H1 (cell line): ENCODE measurements around the gene ELMO2. TPM values are rescaled to one million over a fixed set of nuclear protein-coding genes. Genes with fewer than 3 reads are reported as not detected.

Experiments
- CTCF ChIA-PET: fragments of 300-600 bp; sonication (Branson Sonifier 250); formaldehyde crosslinking; loops from one replicate; lab custom pipeline; 2021; ENCODE audit not compliant: partially characterized antibody; lab: Charles Lee
- POLR2A ChIA-PET: fragments of 300-600 bp; sonication (Branson Sonifier 250); formaldehyde crosslinking; loops from one replicate; lab custom pipeline; 2021; ENCODE audit warnings: inconsistent platforms; ENCODE audit not compliant: partially characterized antibody; lab: Charles Lee
- DNase-seq, 2 experiments: peaks; one replicate each; pipeline versions ENCODE4 v3.0.0 to v3.0.0-alpha.2; 2010 to 2022; ENCODE audit warnings: low spot score in 2 of 2, low read depth in 1 of 2, mixed read lengths in 1 of 2
- FAIRE-seq: peaks from 2 replicates; lab custom pipeline; 2011; peaks lifted over from hg19 to GRCh38; lab: Jason Lieb, UNC
- H2AFZ ChIP-seq: 2 replicates; pipeline ENCODE4 v1.8.1; 2012; ENCODE audit warnings: low read length, inconsistent platforms
- H2AK5ac ChIP-seq: 2 replicates; pipeline ENCODE4 v1.6.1; 2013; ENCODE audit warnings: low read depth, low read length
- H2BK120ac ChIP-seq: replicated peaks from 2 replicates; pipeline ENCODE3; 2013; ENCODE audit warnings: low read depth, low read length, inconsistent platforms
- H2BK12ac ChIP-seq: 2 replicates; pipeline ENCODE4 v1.6.1; 2013; ENCODE audit warnings: low read depth, low read length
- H2BK15ac ChIP-seq: 2 replicates; pipeline ENCODE4 v1.6.1; 2013; ENCODE audit warnings: low read length
- H2BK20ac ChIP-seq: 2 replicates; pipeline ENCODE4 v1.6.1; 2013; ENCODE audit warnings: low read length
- H2BK5ac ChIP-seq: 2 replicates; pipeline ENCODE4 v1.6.1; 2013; ENCODE audit warnings: low read depth, low read length
- H3K14ac ChIP-seq: 2 replicates; pipeline ENCODE4 v1.6.1; 2013; ENCODE audit warnings: inconsistent platforms; ENCODE audit not compliant: insufficient read length
- H3K18ac ChIP-seq: 2 replicates; pipeline ENCODE4 v1.6.1; 2013; ENCODE audit warnings: low read length; ENCODE audit errors: extremely low read depth
- H3K23ac ChIP-seq: 2 replicates; pipeline ENCODE4 v1.6.1; 2013; ENCODE audit warnings: inconsistent platforms; ENCODE audit not compliant: insufficient read length
- H3K23me2 ChIP-seq: 2 replicates; pipeline ENCODE4 v1.6.1; 2013; ENCODE audit warnings: low read depth, low read length
- H3K27ac ChIP-seq: 2 replicates; pipeline ENCODE4 v1.6.1; 2011; ENCODE audit warnings: low read depth, low read length, inconsistent platforms
- H3K27me3 ChIP-seq, 4 experiments: replicated peaks in 1 of 4; 1 replicate in 1 of 4; 2 replicates in 3 of 4; pipeline versions ENCODE4 v1.6.1 to v1.8.1; 2011 to 2013; ENCODE audit warnings: low read length in 3 of 4, mild to moderate bottlenecking in 3 of 4, inconsistent platforms in 2 of 4, mixed read lengths in 2 of 4, moderate library complexity in 1 of 4; ENCODE audit not compliant: control insufficient read depth in 3 of 4, insufficient read depth in 3 of 4; ENCODE audit errors: extremely low read depth in 1 of 4
- H3K36me3 ChIP-seq, 4 experiments: 2 replicates each; pipeline versions ENCODE4 v1.6.1 to v1.8.1; 2011 to 2013; ENCODE audit warnings: mild to moderate bottlenecking in 4 of 4, low read length in 3 of 4, moderate library complexity in 2 of 4, control low read depth in 1 of 4, inconsistent platforms in 1 of 4; ENCODE audit not compliant: insufficient read depth in 4 of 4, control insufficient read depth in 2 of 4
- H3K4ac ChIP-seq: replicated peaks from 2 replicates; pipeline ENCODE3; 2013; ENCODE audit warnings: low read length, low read depth, mixed read lengths, inconsistent platforms; ENCODE audit not compliant: insufficient read length
- H3K4me1 ChIP-seq, 4 experiments: replicated peaks in 1 of 4; 1 replicate in 1 of 4; 2 replicates in 3 of 4; pipeline versions ENCODE4 v1.6.1 to v1.8.1; 2011 to 2013; ENCODE audit warnings: low read length in 3 of 4, inconsistent platforms in 2 of 4, mixed read lengths in 1 of 4; ENCODE audit not compliant: insufficient read depth in 4 of 4, control insufficient read depth in 3 of 4
- H3K4me2 ChIP-seq, 2 experiments: 2 replicates each; pipeline versions ENCODE4 v1.6.1 to v1.8.1; 2011 to 2013; ENCODE audit warnings: low read depth in 2 of 2, low read length in 2 of 2, control low read depth in 1 of 2, inconsistent platforms in 1 of 2, mild to moderate bottlenecking in 1 of 2; ENCODE audit not compliant: insufficient read depth in 1 of 2
- H3K4me3 ChIP-seq, 4 experiments: fragments of 200-600, 300-600 bp in 1 of 4; sonication (generic), shearing (Covaris generic), sonication (Bioruptor Twin) in 1 of 4; 2 replicates each; pipeline versions ENCODE4 v1.5.1 to v1.8.1; 2011 to 2016; ENCODE audit warnings: low read length in 4 of 4, low read depth in 3 of 4, control low read depth in 2 of 4, inconsistent platforms in 2 of 4, mild to moderate bottlenecking in 2 of 4, mixed read lengths in 1 of 4, moderate library complexity in 1 of 4; ENCODE audit not compliant: insufficient read depth in 2 of 4; ENCODE audit errors: extremely low read depth in 1 of 4
- H3K56ac ChIP-seq: replicated peaks from 2 replicates; pipeline ENCODE3; 2013; ENCODE audit warnings: low read depth, mild to moderate bottlenecking, mixed read lengths, low read length, inconsistent platforms; ENCODE audit not compliant: insufficient read length
- H3K79me1 ChIP-seq: 2 replicates; pipeline ENCODE4 v1.6.1; 2013; ENCODE audit warnings: low read depth, low read length, control low read depth
- H3K79me2 ChIP-seq, 2 experiments: 2 replicates each; pipeline versions ENCODE4 v1.6.1 to v1.8.1; 2012 to 2013; ENCODE audit warnings: low read length in 2 of 2, mild to moderate bottlenecking in 2 of 2, inconsistent platforms in 1 of 2; ENCODE audit not compliant: insufficient read depth in 2 of 2, control insufficient read depth in 1 of 2
- H3K9ac ChIP-seq, 4 experiments: replicated peaks in 1 of 4; 1 replicate in 1 of 4; 2 replicates in 3 of 4; pipeline versions ENCODE4 v1.6.1 to v1.8.1; 2011 to 2013; ENCODE audit warnings: low read depth in 3 of 4, low read length in 3 of 4, control low read depth in 2 of 4, mild to moderate bottlenecking in 2 of 4, moderate library complexity in 2 of 4, inconsistent platforms in 1 of 4; ENCODE audit errors: extremely low read depth in 1 of 4
- H3K9me3 ChIP-seq, 2 experiments: 2 replicates each; pipeline versions ENCODE4 v1.6.1 to v1.8.1; 2012 to 2013; ENCODE audit warnings: mild to moderate bottlenecking in 2 of 2, moderate library complexity in 2 of 2, control low read depth in 1 of 2, inconsistent platforms in 1 of 2, low read depth in 1 of 2, low read length in 1 of 2, mixed read lengths in 1 of 2; ENCODE audit not compliant: insufficient read depth in 2 of 2
- H4K20me1 ChIP-seq, 2 experiments: replicated peaks in 1 of 2; 2 replicates each; pipeline versions ENCODE3 to v1.8.1; 2011 to 2013; ENCODE audit warnings: inconsistent platforms in 2 of 2, low read length in 2 of 2, mild to moderate bottlenecking in 1 of 2; ENCODE audit not compliant: insufficient read depth in 2 of 2, control insufficient read depth in 1 of 2
- H4K5ac ChIP-seq: 2 replicates; pipeline ENCODE4 v1.6.1; 2013; ENCODE audit warnings: low read length, low read depth, mixed read lengths, inconsistent platforms; ENCODE audit not compliant: insufficient read length
- H4K8ac ChIP-seq: 2 replicates; pipeline ENCODE4 v1.8.0; 2013; ENCODE audit warnings: mild to moderate bottlenecking, moderate library complexity, low read length, inconsistent platforms; ENCODE audit not compliant: insufficient read depth; ENCODE audit errors: extremely low read depth
- H4K91ac ChIP-seq: replicated peaks from 2 replicates; pipeline ENCODE3; 2013; ENCODE audit warnings: low read length, mixed read lengths, inconsistent platforms; ENCODE audit not compliant: insufficient read length
- ASH2L ChIP-seq: fragments of 200-600, 300-600 bp; sonication (generic); IDR thresholded peaks from one replicate; pipeline ENCODE4 v1.7.1; 2017; ENCODE audit warnings: low read length
- BACH1 ChIP-seq: IDR thresholded peaks from 2 replicates; pipeline ENCODE4 v1.6.1; 2012; ENCODE audit warnings: low read length, improper control_type of control experiment
- FOSL1 ChIP-seq: IDR thresholded peaks from 2 replicates; pipeline ENCODE4 v1.6.1; 2011; ENCODE audit warnings: mild to moderate bottlenecking, low read depth, low read length, moderate library complexity; ENCODE audit not compliant: insufficient read depth
- GABPA ChIP-seq: IDR thresholded peaks from 2 replicates; pipeline ENCODE4 v1.6.1; 2011; ENCODE audit warnings: mild to moderate bottlenecking, low read length, moderate library complexity, borderline replicate concordance; ENCODE audit not compliant: insufficient read depth
- GTF2F1 ChIP-seq: IDR thresholded peaks from 2 replicates; pipeline ENCODE4 v1.6.1; 2012; ENCODE audit warnings: low read depth, low read length, improper control_type of control experiment, borderline replicate concordance
- POLR2A ChIP-seq, 2 experiments: IDR thresholded peaks; 1 replicate in 1 of 2; 2 replicates in 1 of 2; pipeline ENCODE4 v1.6.1; 2011; ENCODE audit warnings: low read depth in 2 of 2, low read length in 2 of 2, mild to moderate bottlenecking in 2 of 2; ENCODE audit errors: control extremely low read depth in 1 of 2
- SIRT6 ChIP-seq: IDR thresholded peaks from one replicate; pipeline ENCODE4 v1.7.1; 2012; ENCODE audit warnings: low read length, inconsistent platforms
- SP4 ChIP-seq: IDR thresholded peaks from 2 replicates; pipeline ENCODE4 v1.6.1; 2012; ENCODE audit warnings: low read length, inconsistent platforms
- TCF12 ChIP-seq: IDR thresholded peaks from 2 replicates; pipeline ENCODE4 v1.6.1; 2011; ENCODE audit warnings: low read depth, mild to moderate bottlenecking, low read length
- WGBS, 2 experiments: shearing (Covaris generic) in 1 of 2; methylation state at CpG; one replicate each; pipeline versions ENCODE4 v1.1.6 to v1.1.7; 2013 to 2015; ENCODE audit warnings: low lambda C conversion rate in 2 of 2, mixed read lengths in 2 of 2, inconsistent platforms in 1 of 2, low coverage in 1 of 2, missing lambda C conversion rate in 1 of 2; ENCODE audit not compliant: insufficient replicate concordance in 2 of 2, insufficient coverage in 1 of 2, insufficient read length in 1 of 2; ENCODE audit errors: extremely low coverage in 1 of 2, missing lambda C conversion rate in 1 of 2; 5-methylcytosine and 5-hydroxymethylcytosine counted together
- polyA plus RNA-seq, 7 experiments: library from polyadenylated mRNA; depleted of rRNA in 3 of 7; stranded (reverse) in 5 of 7; unstranded in 2 of 7; fragments of >200 nt in 5 of 7; fragments of 200-250 nt in 2 of 7; gene quantifications; 1 replicate in 5 of 7; 2 replicates in 1 of 7; 4 replicates in 1 of 7; pipeline versions ENCODE4 v1.2.1 to v1.2.3, GENCODE V29; 2011 to 2013; ENCODE audit warnings: missing spikeins in 2 of 7, mixed read lengths in 2 of 7
- total RNA-seq: library from RNA; stranded (reverse); fragmentation: NEBNext Ultra II Directional; extraction: Animal tissue kit (Norgen Biotek cat#: 25700); gene quantifications from 2 replicates; pipeline ENCODE4 v1.2.1, GENCODE V29; 2021

ELMO2 gene
- total and polyA plus RNA-seq, 2 of the 8 experiments (the other 6 are each of a cell fraction or from before 2014, with no cell fraction given), result 34.3 to 39.7 TPM

GRCh38 chr20:46414608-46415007, 8.2 kb upstream of the ELMO2 start:
- CTCF ChIA-PET, result interaction anchor here (0.8 to 2.5 kb wide), 6 partner anchors 8 to 41 kb away, joined by 3 to 14 read pairs (median 4); partner anchors contain the start of gene ELMO2
- no peak overlapping the region for H2BK20ac ChIP-seq
- no peak overlapping the region for H2AFZ ChIP-seq
- POLR2A ChIA-PET, result interaction anchor here (1.0 kb wide), 1 partner anchor 9 kb away, joined by 3 read pairs; no protein-coding TSS in a partner anchor
- no peak overlapping the region for H2BK12ac ChIP-seq
- no peaks in the 10 kb centered on the region for H3K36me3 ChIP-seq
- H2BK15ac ChIP-seq, result no peak overlapping the region
- H2BK5ac ChIP-seq, result no peak overlapping the region
- no peak overlapping the region for H3K4me2 ChIP-seq
- no peaks in the 10 kb centered on the region for H3K79me2 ChIP-seq
- no peak overlapping the region for H3K4ac ChIP-seq
- no peak for FAIRE-seq
- TF ChIP-seq SP4, result no peak
- TF ChIP-seq ASH2L, result no peak
- no peak for TF ChIP-seq SIRT6
- TF ChIP-seq GABPA, result no peak
- TF ChIP-seq FOSL1, result no peak
- TF ChIP-seq POLR2A (IDR thresholded peaks at IDR 0.05; ENCODE audit: control extremely low read depth in 1 of 2, low read depth in 2 of 2, low read length in 2 of 2), result no peak
- no peak for TF ChIP-seq TCF12
- no peak for TF ChIP-seq GTF2F1
- no peak for TF ChIP-seq BACH1
- H3K23me2 ChIP-seq, result no peaks in the 10 kb centered on the region; the same call in 1 of the 2 replicates
- H4K91ac ChIP-seq, result no peak overlapping the region
- H3K9ac ChIP-seq, result no peak overlapping the region
- H2AK5ac ChIP-seq, result no peak overlapping the region
- no peak overlapping the region for H3K27ac ChIP-seq
- no peaks in the 10 kb centered on the region for H3K79me1 ChIP-seq
- no peak for DNase-seq
- WGBS, 2 experiments, result 88% methylated on average over 5 of the region's 5 CpGs; no CpG with 5 or more reads in 1 of the 2 experiments
- peaks cover 0 to 4% (median 1%) of the 10 kb centered on the region in 4 experiments; a peak in 2 of 7 replicates for H3K4me1 ChIP-seq
- H3K27me3 ChIP-seq, result no peaks in the 10 kb centered on the region
- no peaks in the 10 kb centered on the region for H3K9me3 ChIP-seq
- no peak overlapping the region for H3K4me3 ChIP-seq
- H2BK120ac ChIP-seq, result no peak overlapping the region
- no peak overlapping the region for H3K23ac ChIP-seq
- H4K20me1 ChIP-seq, result no peaks in the 10 kb centered on the region
- H3K18ac ChIP-seq, result no peak overlapping the region
- H3K14ac ChIP-seq, result no peak overlapping the region
- no peak overlapping the region for H4K8ac ChIP-seq
- H3K56ac ChIP-seq, result no peak overlapping the region
- H4K5ac ChIP-seq, result no peak overlapping the region
